HepG2 (cell line): ENCODE data around the gene OR11L1. TPM values are rescaled to one million over a fixed set of nuclear protein-coding genes. Genes with fewer than 3 reads are reported as not detected.

Experiments
- ATAC-seq: fragments of 200-7000 bp; cut with Tn5 transposase; 3 replicates; pipeline ENCODE4 v1.9.1; 2020; ENCODE audit warnings: mild to moderate bottlenecking, moderate library complexity
- BruUV-seq: library from RNA; stranded (reverse); fragments of 400-500 nt; replicated peaks from 2 replicates; lab custom pipeline; 2021; lab: Mats Ljungman, UMichigan
- CTCF ChIA-PET: fragments of 300-600 bp; formaldehyde crosslinking; extraction: SDS; loops from one replicate; lab custom pipeline; 2021; ENCODE audit warnings: low total read pairs, inconsistent platforms, low intra/inter-chr PET ratio; lab: Yijun Ruan, JAX
- POLR2A ChIA-PET: fragments of 350-600 bp; sonication (Branson Sonifier 250); formaldehyde crosslinking; loops from one replicate; lab custom pipeline; 2020; ENCODE audit warnings: antibody characterized with exemption, inconsistent platforms; lab: Yijun Ruan, JAX
- DNase-seq: peaks from one replicate; pipeline ENCODE4 v3.0.0-alpha.2; 2015; ENCODE audit warnings: low spot score
- FAIRE-seq: peaks from 3 replicates; lab custom pipeline; 2011; peaks lifted over from hg19 to GRCh38; lab: Jason Lieb, UNC
- H2AFZ ChIP-seq: one replicate; pipeline ENCODE4 v1.6.1; 2011; ENCODE audit warnings: low read length, inconsistent platforms
- H3K27ac ChIP-seq: fragments of 300-600 bp; 3 replicates; pipeline ENCODE4 v1.8.0; 2011; ENCODE audit warnings: mixed run types, mild to moderate bottlenecking, mixed read lengths, low read length, inconsistent platforms; ENCODE audit not compliant: insufficient read depth; ENCODE audit errors: extremely low read length
- H3K27me3 ChIP-seq, 2 experiments: fragments of 200-600 bp in 1 of 2; 2 replicates in 1 of 2; 3 replicates in 1 of 2; pipeline versions ENCODE4 v1.6.0 to v1.8.0; 2011; ENCODE audit warnings: low read length in 2 of 2, mild to moderate bottlenecking in 2 of 2, moderate library complexity in 2 of 2, inconsistent platforms in 1 of 2; ENCODE audit not compliant: insufficient read depth in 2 of 2, control insufficient read depth in 1 of 2
- H3K36me3 ChIP-seq, 2 experiments: fragments of 200-600 bp in 1 of 2; replicated peaks in 1 of 2; 2 replicates in 1 of 2; 3 replicates in 1 of 2; pipeline versions ENCODE4 v1.5.1 to v1.8.0; 2011; ENCODE audit warnings: low read length in 2 of 2, inconsistent platforms in 1 of 2; ENCODE audit not compliant: insufficient read depth in 2 of 2, control insufficient read depth in 1 of 2
- H3K4me1 ChIP-seq: 2 replicates; pipeline ENCODE4 v1.5.1; 2012; ENCODE audit warnings: low read length, inconsistent platforms; ENCODE audit not compliant: insufficient read depth
- H3K4me2 ChIP-seq: 2 replicates; pipeline ENCODE4 v1.6.0; 2011; ENCODE audit warnings: low read depth, low read length, inconsistent platforms
- H3K4me3 ChIP-seq, 3 experiments: fragments of 200-600 bp in 1 of 3; sonication (generic), shearing (Covaris generic) in 1 of 3; replicated peaks in 1 of 3; 2 replicates each; pipeline ENCODE4 v1.5.1; 2011 to 2016; ENCODE audit warnings: low read length in 3 of 3, inconsistent platforms in 2 of 3, low read depth in 2 of 3, mild to moderate bottlenecking in 2 of 3, control low read depth in 1 of 3, mixed read lengths in 1 of 3; ENCODE audit not compliant: insufficient read depth in 1 of 3
- H3K79me2 ChIP-seq: one replicate; pipeline ENCODE4 v1.6.1; 2011; ENCODE audit warnings: low read length, inconsistent platforms; ENCODE audit not compliant: insufficient read depth
- H3K9ac ChIP-seq: 2 replicates; pipeline ENCODE4 v1.6.0; 2011; ENCODE audit warnings: mild to moderate bottlenecking, low read depth, low read length, inconsistent platforms; ENCODE audit not compliant: insufficient read depth
- H3K9me3 ChIP-seq: 2 replicates; pipeline ENCODE4 v1.5.1; 2012; ENCODE audit warnings: mild to moderate bottlenecking, low read length
- H4K20me1 ChIP-seq: 2 replicates; pipeline ENCODE4 v1.6.0; 2011; ENCODE audit warnings: inconsistent platforms, mild to moderate bottlenecking, low read length, moderate library complexity; ENCODE audit not compliant: insufficient read depth
- BRCA1 ChIP-seq: sonication (generic); formaldehyde crosslinking; IDR thresholded peaks from 2 replicates; pipeline ENCODE4 v1.4.0; 2020; ENCODE audit warnings: missing genetic modification reagents
- CHD4 ChIP-seq: fragments of 200-600 bp; sonication (generic); IDR thresholded peaks from 2 replicates; pipeline ENCODE4 v1.7.0; 2017; ENCODE audit warnings: mild to moderate bottlenecking, low read length, borderline replicate concordance
- DNMT3B ChIP-seq: conservative IDR thresholded peaks from 2 replicates; pipeline ENCODE4 v1.6.1; 2016; ENCODE audit warnings: missing biosample characterization, control low read depth
- HINFP ChIP-seq: sonication (generic); formaldehyde crosslinking; IDR thresholded peaks from 2 replicates; pipeline ENCODE4 v1.4.0; 2020; ENCODE audit warnings: low read depth, mild to moderate bottlenecking, missing genetic modification reagents
- JUNB ChIP-seq: sonication (generic); formaldehyde crosslinking; IDR thresholded peaks from 2 replicates; pipeline ENCODE4 v1.8.0; 2022; ENCODE audit warnings: missing genetic modification reagents, mild to moderate bottlenecking, borderline replicate concordance
- KAT8 ChIP-seq: IDR thresholded peaks from 2 replicates; pipeline ENCODE4 v1.6.1; 2016; ENCODE audit warnings: missing genetic modification reagents, missing compliant biosample characterization
- MIXL1 ChIP-seq: IDR thresholded peaks from 2 replicates; pipeline ENCODE4 v1.6.1; 2016
- MLLT10 ChIP-seq: sonication (generic); formaldehyde crosslinking; IDR thresholded peaks from 2 replicates; pipeline ENCODE4 v1.4.0; 2020; ENCODE audit warnings: missing genetic modification reagents
- NFE2L2 ChIP-seq: fragments of 150-350 bp; IDR thresholded peaks from 2 replicates; pipeline ENCODE4 v1.6.1; 2014; ENCODE audit warnings: low read length
- PAX8 ChIP-seq: sonication (generic); formaldehyde crosslinking; IDR thresholded peaks from 2 replicates; pipeline ENCODE4 v1.8.0; 2022; ENCODE audit warnings: mild to moderate bottlenecking, missing genetic modification reagents, borderline replicate concordance
- SP2 ChIP-seq: sonication (generic); formaldehyde crosslinking; IDR thresholded peaks from 2 replicates; pipeline ENCODE4 v1.5.1; 2020; ENCODE audit warnings: mild to moderate bottlenecking, missing genetic modification reagents
- ZBTB33 ChIP-seq: sonication (generic); formaldehyde crosslinking; IDR thresholded peaks from 2 replicates; pipeline ENCODE4 v1.4.0; 2020; ENCODE audit warnings: missing genetic modification reagents
- ZNF496 ChIP-seq: sonication (generic); formaldehyde crosslinking; IDR thresholded peaks from 2 replicates; pipeline ENCODE4 v1.8.1; 2023; ENCODE audit warnings: mild to moderate bottlenecking, moderate library complexity, missing genetic modification reagents; ENCODE audit not compliant: insufficient replicate concordance
- ZNF660 ChIP-seq: sonication (generic); formaldehyde crosslinking; IDR thresholded peaks from 2 replicates; pipeline ENCODE4 v1.5.1; 2020; ENCODE audit warnings: mild to moderate bottlenecking, low read depth, missing genetic modification reagents, borderline replicate concordance
- ZNF792 ChIP-seq: IDR thresholded peaks from 2 replicates; pipeline ENCODE4 v1.6.1; 2016
- ZSCAN25 ChIP-seq: sonication (generic); formaldehyde crosslinking; IDR thresholded peaks from 2 replicates; pipeline ENCODE4 v1.8.0; 2022; ENCODE audit warnings: mild to moderate bottlenecking, missing genetic modification reagents
- WGBS: methylation state at CpG from one replicate; pipeline ENCODE4 v1.1.6; 2017; ENCODE audit warnings: low lambda C conversion rate; 5-methylcytosine and 5-hydroxymethylcytosine counted together
- in situ Hi-C: cut with HindIII; loops from 2 replicates; pipeline ENCODE4 v1.10.0; 2017; ENCODE audit warnings: low pct_unique_long_range_greater_than_20kb; ENCODE audit not compliant: extremely low pct_ligation_motif_present
- intact Hi-C: fragments of 100-400 bp; cut with micrococcal nuclease; formaldehyde crosslinking; loops from one replicate; pipeline ENCODE4 v1.10.0; 2022; ENCODE audit not compliant: unreplicated experiment
- polyA plus RNA-seq, 8 experiments: library from polyadenylated mRNA; depleted of rRNA in 3 of 8; stranded (reverse) in 7 of 8; unstranded in 1 of 8; fragments of >200 nt; fragmentation: Illumina TruSeq in 4 of 8; extraction: Trizol in 4 of 8; gene quantifications; 2 replicates each; pipeline versions ENCODE4 v1.2.1 to v1.2.3, GENCODE V29; 2011 to 2016; ENCODE audit warnings: low read depth in 4 of 8, missing spikeins in 1 of 8, mixed read lengths in 1 of 8; ENCODE audit not compliant: insufficient read depth in 1 of 8
- total RNA-seq, 5 experiments: library from RNA; depleted of rRNA; stranded (reverse); fragments of >200 nt; fragmentation: Illumina TruSeq; extraction: Trizol; gene quantifications; 2 replicates each; pipeline ENCODE4 v1.2.3, GENCODE V29; 2016; ENCODE audit warnings: low read depth in 1 of 5
- TF ChIP-seq, protein P1 (sequence below): sonication (generic); formaldehyde crosslinking; IDR thresholded peaks from 2 replicates; pipeline ENCODE4 v1.8.1; 2022; ENCODE audit warnings: mild to moderate bottlenecking, missing genetic modification reagents
- TF ChIP-seq, protein P2 (sequence below): sonication (generic); formaldehyde crosslinking; IDR thresholded peaks from 2 replicates; pipeline ENCODE4 v1.4.0; 2020; ENCODE audit warnings: mild to moderate bottlenecking, missing genetic modification reagents

Gene OR11L1
- total and polyA plus RNA-seq, 2 of the 13 experiments (the other 11 are each of a cell fraction or from before 2014, with no cell fraction given), result not detected

DNA sequence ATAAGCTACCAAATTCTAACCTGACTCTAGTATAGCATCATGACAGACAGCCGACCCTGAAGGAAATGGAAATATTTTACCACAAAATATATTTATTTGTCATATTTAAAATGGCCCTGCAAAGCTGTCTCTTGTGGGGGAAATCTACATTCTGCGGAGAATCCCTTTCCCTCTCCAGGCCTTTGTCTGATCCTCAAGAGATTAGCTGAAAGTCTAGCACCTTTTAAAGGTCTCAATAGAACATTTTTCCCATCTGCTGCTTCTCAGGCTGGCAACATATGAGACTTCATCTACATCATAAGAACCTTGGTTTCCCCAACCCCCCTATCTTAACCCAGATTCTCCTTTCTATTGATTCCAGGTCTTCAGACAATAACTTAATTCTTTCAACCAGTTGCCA lies 1.7 kb upstream of the OR11L1 start (continued):
- TF ChIP-seq, protein P1, sequence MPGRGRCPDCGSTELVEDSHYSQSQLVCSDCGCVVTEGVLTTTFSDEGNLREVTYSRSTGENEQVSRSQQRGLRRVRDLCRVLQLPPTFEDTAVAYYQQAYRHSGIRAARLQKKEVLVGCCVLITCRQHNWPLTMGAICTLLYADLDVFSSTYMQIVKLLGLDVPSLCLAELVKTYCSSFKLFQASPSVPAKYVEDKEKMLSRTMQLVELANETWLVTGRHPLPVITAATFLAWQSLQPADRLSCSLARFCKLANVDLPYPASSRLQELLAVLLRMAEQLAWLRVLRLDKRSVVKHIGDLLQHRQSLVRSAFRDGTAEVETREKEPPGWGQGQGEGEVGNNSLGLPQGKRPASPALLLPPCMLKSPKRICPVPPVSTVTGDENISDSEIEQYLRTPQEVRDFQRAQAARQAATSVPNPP (CRISPR knock-in tag), result no peak
- TF ChIP-seq JUNB (no peak), DNMT3B (CRISPR knock-in tag) (no peak), ZNF496 (CRISPR knock-in tag) (no peak), ZNF792 (CRISPR knock-in tag) (no peak)
- TF ChIP-seq, all 625 proteins: peak for 0

DNA sequence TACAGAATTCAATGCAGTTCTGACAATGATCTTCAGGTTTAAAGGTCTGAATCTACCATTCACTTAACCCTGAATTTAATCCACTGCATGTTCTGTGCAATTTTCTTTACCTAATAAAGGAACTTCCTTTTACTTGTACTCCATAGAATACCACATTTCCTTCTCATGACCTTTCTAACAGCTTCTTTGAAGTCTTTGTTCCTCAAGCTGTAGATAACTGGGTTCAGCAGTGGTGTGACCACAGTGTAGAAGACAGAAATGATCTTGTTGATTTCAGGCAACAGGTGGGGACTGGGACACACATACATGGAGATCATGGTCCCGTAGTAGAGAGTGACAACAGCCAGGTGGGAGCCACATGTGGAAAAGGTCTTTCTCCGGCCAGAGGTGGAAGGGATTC lies 878 bp downstream of the OR11L1 start:
- no peaks in the 10 kb centered on the region for H3K9me3 ChIP-seq
- no peak for TF ChIP-seq MIXL1 (CRISPR knock-in tag)
- no peak for TF ChIP-seq CHD4
- no peak for TF ChIP-seq SP2 (CRISPR knock-in tag)
- TF ChIP-seq NFE2L2, result no peak
- no peak for TF ChIP-seq KAT8 (CRISPR knock-in tag)
- no peak for TF ChIP-seq PAX8 (CRISPR knock-in tag)
- TF ChIP-seq ZSCAN25, result no peak
- no peak for TF ChIP-seq HINFP (CRISPR knock-in tag)
- TF ChIP-seq ZBTB33 (CRISPR knock-in tag), result no peak
- no peak for TF ChIP-seq BRCA1
- TF ChIP-seq, protein P2, sequence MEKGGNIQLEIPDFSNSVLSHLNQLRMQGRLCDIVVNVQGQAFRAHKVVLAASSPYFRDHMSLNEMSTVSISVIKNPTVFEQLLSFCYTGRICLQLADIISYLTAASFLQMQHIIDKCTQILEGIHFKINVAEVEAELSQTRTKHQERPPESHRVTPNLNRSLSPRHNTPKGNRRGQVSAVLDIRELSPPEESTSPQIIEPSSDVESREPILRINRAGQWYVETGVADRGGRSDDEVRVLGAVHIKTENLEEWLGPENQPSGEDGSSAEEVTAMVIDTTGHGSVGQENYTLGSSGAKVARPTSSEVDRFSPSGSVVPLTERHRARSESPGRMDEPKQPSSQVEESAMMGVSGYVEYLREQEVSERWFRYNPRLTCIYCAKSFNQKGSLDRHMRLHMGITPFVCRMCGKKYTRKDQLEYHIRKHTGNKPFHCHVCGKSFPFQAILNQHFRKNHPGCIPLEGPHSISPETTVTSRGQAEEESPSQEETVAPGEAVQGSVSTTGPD (CRISPR knock-in tag), result no peak
- TF ChIP-seq MLLT10 (CRISPR knock-in tag), result no peak
- TF ChIP-seq ZNF660 (CRISPR knock-in tag), result no peak
- TF ChIP-seq, all 625 proteins: peak for 0
- H4K20me1 ChIP-seq, result no peaks in the 10 kb centered on the region
- H3K4me3 ChIP-seq, result no peak overlapping the region
- POLR2A ChIA-PET, result no interaction called here
- no peaks in the 10 kb centered on the region; a peak in 1 of 5 replicates for H3K27me3 ChIP-seq
- in situ Hi-C loops (no loop called here), intact Hi-C loops (no loop called here)
- no peak overlapping the region for H3K4me2 ChIP-seq
- DNase-seq, result no peak
- no peak for FAIRE-seq
- no peak overlapping the region for H3K9ac ChIP-seq
- 28% methylated on average over 2 of the region's 2 CpGs for WGBS
- no peak overlapping the region for H2AFZ ChIP-seq
- CTCF ChIA-PET, result no interaction called here
- ATAC-seq, result no peak
- H3K36me3 ChIP-seq, result no peaks in the 10 kb centered on the region
- H3K79me2 ChIP-seq, result no peaks in the 10 kb centered on the region
- no TSS peak for BruUV-seq
- no peak overlapping the region for H3K27ac ChIP-seq
- no peaks in the 10 kb centered on the region for H3K4me1 ChIP-seq
